Activated naive CD4-positive, alpha-beta T cell treated with anti-CD3 and anti-CD28 coated beads, Interleukin-2, amount 10 ng/mL, durations not matched to agents 7 days and 5 days (primary cell): Measurements from ENCODE around the gene MZF1.
"Not testable (repeated sequence)": the region's sequence is repeated elsewhere in the genome, so short reads cannot be mapped to it uniquely, and the experiment has no call there.

Source experiments
- CTCF ChIA-PET: fragments of 350-600 bp; sonication (Branson Sonifier 250); formaldehyde crosslinking; loops from one replicate; lab custom pipeline; 2021; ENCODE audit warnings: antibody characterized with exemption; lab: Charles Lee
- DNase-seq: peaks from one replicate; pipeline ENCODE4 v3.0.0-alpha.2; 2020
- H3K27ac Mint-ChIP-seq: one replicate; pipeline ENCODE4 v1.8.0; 2021; ENCODE audit warnings: mild to moderate bottlenecking, moderate library complexity, mixed read lengths
- H3K27me3 Mint-ChIP-seq: one replicate; pipeline ENCODE4 v1.8.0; 2021; ENCODE audit warnings: mild to moderate bottlenecking, mixed read lengths
- H3K36me3 Mint-ChIP-seq: one replicate; pipeline ENCODE4 v1.8.0; 2021; ENCODE audit warnings: mixed read lengths
- H3K4me1 Mint-ChIP-seq: one replicate; pipeline ENCODE4 v1.8.0; 2021; ENCODE audit warnings: mixed read lengths
- H3K4me3 Mint-ChIP-seq: one replicate; pipeline ENCODE4 v1.8.0; 2021; ENCODE audit warnings: mild to moderate bottlenecking, moderate library complexity, mixed read lengths
- H3K9me3 Mint-ChIP-seq: one replicate; pipeline ENCODE4 v1.8.0; 2021; ENCODE audit warnings: mixed read lengths

MZF1 gene

GRCh38 chr19:58572818-58573657 lies at the start of gene MZF1:
MZF1 (minus strand) TSS chr19:58573335; CDS start chr19:58571389, 1,946 bp downstream.
- Mint-ChIP-seq H3K27me3 (no peaks in the 10 kb centered on the region), H3K27ac (peak within 1 kb of the TSS; percentile 99), H3K4me3 (peak within 1 kb of the TSS; percentile 93), H3K36me3 (peaks cover 26% of the 10 kb centered on the region), H3K4me1 (peaks cover 49% of the 10 kb centered on the region), H3K9me3 (no peaks in the 10 kb centered on the region)
- CTCF ChIA-PET, result interaction anchor here (0.6 to 1.4 kb wide), 2 partner anchors 18 to 53 kb away, joined by 3 to 5 read pairs; partner anchors contain the start of genes CHMP2A and ZBTB45
- peak; percentile 100 for DNase-seq

- H3K36me3 Mint-ChIP-seq, result not testable (repeated sequence)
Observed at GRCh38 chr19:58607213-58607612, 34.1 kb upstream of the MZF1 start.

GRCh38 chr19:58606251-58606896 lies 33.2 kb upstream of the MZF1 start:
- H3K4me1 Mint-ChIP-seq, H3K4me3 Mint-ChIP-seq, H3K9me3 Mint-ChIP-seq, H3K27me3 Mint-ChIP-seq, H3K27ac Mint-ChIP-seq, H3K36me3 Mint-ChIP-seq, CTCF ChIA-PET, DNase-seq: not testable (repeated sequence)

More at GRCh38 chr19:58607213-58607612, 34.1 kb upstream of the MZF1 start:
- CTCF ChIA-PET, H3K4me1 Mint-ChIP-seq, DNase-seq, H3K9me3 Mint-ChIP-seq, H3K27me3 Mint-ChIP-seq, H3K27ac Mint-ChIP-seq, H3K4me3 Mint-ChIP-seq: not testable (repeated sequence)

GRCh38 chr19:58586133-58586765 lies 13.1 kb upstream of the MZF1 start:
- Mint-ChIP-seq H3K27me3 (no peaks in the 10 kb centered on the region), H3K4me1 (peaks cover 3% of the 10 kb centered on the region), H3K4me3 (no peak overlapping the region), H3K36me3 (peaks cover 11% of the 10 kb centered on the region), H3K9me3 (no peaks in the 10 kb centered on the region), H3K27ac (no peak overlapping the region)
- DNase-seq, result no peak
- CTCF ChIA-PET, result no interaction called here

- Mint-ChIP-seq H3K4me1 (peaks cover 10% of the 10 kb centered on the region), H3K27ac (no peak overlapping the region), H3K4me3 (no peak overlapping the region), H3K9me3 (no peaks in the 10 kb centered on the region), H3K27me3 (no peaks in the 10 kb centered on the region), H3K36me3 (peaks cover 12% of the 10 kb centered on the region)
- no peak for DNase-seq
- CTCF ChIA-PET, result no interaction called here
Observed at GRCh38 chr19:58585442-58586132, 12.5 kb upstream of the MZF1 start.

- peaks cover 11% of the 10 kb centered on the region for H3K4me1 Mint-ChIP-seq
- CTCF ChIA-PET, result no interaction called here
- peaks cover 12% of the 10 kb centered on the region for H3K36me3 Mint-ChIP-seq
- DNase-seq, result no peak
- no peaks in the 10 kb centered on the region for H3K27me3 Mint-ChIP-seq
- H3K9me3 Mint-ChIP-seq, result no peaks in the 10 kb centered on the region
- H3K27ac Mint-ChIP-seq, result no peak overlapping the region
- H3K4me3 Mint-ChIP-seq, result no peak overlapping the region
Observed at GRCh38 chr19:58584498-58585441, 11.6 kb upstream of the MZF1 start.

GRCh38 chr19:58582985-58583384 lies 9.8 kb upstream of the MZF1 start:
- DNase-seq, result no peak
- no peak overlapping the region for H3K4me3 Mint-ChIP-seq
- CTCF ChIA-PET, result interaction anchor here (9.4 kb wide), 1 partner anchor 64 kb away, joined by 109 read pairs; the partner anchor contains the start of gene ZBTB45
- no peaks in the 10 kb centered on the region for H3K9me3 Mint-ChIP-seq
- peaks cover 22% of the 10 kb centered on the region for H3K4me1 Mint-ChIP-seq
- peaks cover 12% of the 10 kb centered on the region for H3K36me3 Mint-ChIP-seq
- no peaks in the 10 kb centered on the region for H3K27me3 Mint-ChIP-seq
- no peak overlapping the region for H3K27ac Mint-ChIP-seq

- no peak overlapping the region for H3K4me3 Mint-ChIP-seq
- no peaks in the 10 kb centered on the region for H3K27me3 Mint-ChIP-seq
- H3K4me1 Mint-ChIP-seq, result peaks cover 24% of the 10 kb centered on the region
- CTCF ChIA-PET, result interaction anchor here (0.7 to 9.4 kb wide), 15 partner anchors 10 to 235 kb away, joined by 3 to 109 read pairs (median 4); partner anchors contain the start of genes CHMP2A, TRIM28 and ZBTB45
- H3K9me3 Mint-ChIP-seq, result no peaks in the 10 kb centered on the region
- peak; percentile 95 for DNase-seq
- H3K27ac Mint-ChIP-seq, result peak overlapping the region; percentile 82
- peaks cover 14% of the 10 kb centered on the region for H3K36me3 Mint-ChIP-seq
Observed at GRCh38 chr19:58581227-58582141, 8.3 kb upstream of the MZF1 start.

GRCh38 chr19:58579473-58580142 lies 6.5 kb upstream of the MZF1 start:
- DNase-seq, result no peak
- Mint-ChIP-seq H3K27me3 (no peaks in the 10 kb centered on the region), H3K4me1 (peaks cover 34% of the 10 kb centered on the region), H3K9me3 (no peaks in the 10 kb centered on the region), H3K27ac (no peak overlapping the region), H3K4me3 (no peak overlapping the region), H3K36me3 (peaks cover 14% of the 10 kb centered on the region)
- CTCF ChIA-PET, result interaction anchor here (0.9 to 9.4 kb wide), 3 partner anchors 61 to 91 kb away, joined by 3 to 109 read pairs (median 21); partner anchors contain the start of gene ZBTB45

GRCh38 chr19:58578012-58578925 lies 5.1 kb upstream of the MZF1 start:
- H3K4me1 Mint-ChIP-seq, result peaks cover 48% of the 10 kb centered on the region
- no peaks in the 10 kb centered on the region for H3K9me3 Mint-ChIP-seq
- CTCF ChIA-PET, result interaction anchor here (1.0 to 9.4 kb wide), 2 partner anchors 59 to 64 kb away, joined by 3 to 109 read pairs; partner anchors contain the start of gene ZBTB45
- no peaks in the 10 kb centered on the region for H3K27me3 Mint-ChIP-seq
- no peak overlapping the region for H3K27ac Mint-ChIP-seq
- peaks cover 12% of the 10 kb centered on the region for H3K36me3 Mint-ChIP-seq
- no peak for DNase-seq
- no peak overlapping the region for H3K4me3 Mint-ChIP-seq

- not testable (repeated sequence) for DNase-seq, H3K27ac Mint-ChIP-seq, H3K9me3 Mint-ChIP-seq, H3K4me3 Mint-ChIP-seq, H3K27me3 Mint-ChIP-seq, H3K36me3 Mint-ChIP-seq
- CTCF ChIA-PET, result interaction anchor here (1.0 to 9.4 kb wide), 2 partner anchors 59 to 63 kb away, joined by 3 to 109 read pairs; partner anchors contain the start of gene ZBTB45
- H3K4me1 Mint-ChIP-seq, result peaks cover 49% of the 10 kb centered on the region
Observed at GRCh38 chr19:58577581-58577980, 4.4 kb upstream of the MZF1 start.
